Mesendoderm (in vitro differentiated cells): Measurements from ENCODE around the gene CARMIL3.

Experiments used
- DNase-seq: peaks from one replicate; pipeline ENCODE4 v3.0.0; 2013
- H2AK5ac ChIP-seq: 2 replicates; pipeline ENCODE4 v1.6.1; 2013; ENCODE audit warnings: low read length, inconsistent platforms
- H2BK120ac ChIP-seq: 2 replicates; pipeline ENCODE4 v1.6.1; 2013; ENCODE audit warnings: low read depth, mild to moderate bottlenecking, low read length, moderate library complexity, mixed read lengths
- H2BK15ac ChIP-seq: replicated peaks from 2 replicates; pipeline ENCODE4 v1.6.1; 2013; ENCODE audit warnings: low read depth, mild to moderate bottlenecking, moderate library complexity
- H2BK5ac ChIP-seq: 2 replicates; pipeline ENCODE4 v1.6.1; 2013; ENCODE audit warnings: low read length, inconsistent platforms
- H3K18ac ChIP-seq: 2 replicates; pipeline ENCODE4 v1.6.1; 2013; ENCODE audit warnings: mild to moderate bottlenecking, low read length, mixed read lengths
- H3K23ac ChIP-seq: one replicate; pipeline ENCODE4 v1.6.1; 2013; ENCODE audit warnings: low read length
- H3K27ac ChIP-seq: 2 replicates; pipeline ENCODE4 v1.5.1; 2013; ENCODE audit warnings: low read depth, mild to moderate bottlenecking, inconsistent platforms, low read length, moderate library complexity
- H3K27me3 ChIP-seq: 2 replicates; pipeline ENCODE4 v1.6.1; 2013; ENCODE audit warnings: low read length, control low read depth, mild to moderate bottlenecking, inconsistent platforms; ENCODE audit not compliant: insufficient read depth, poor library complexity
- H3K36me3 ChIP-seq: 2 replicates; pipeline ENCODE4 v1.6.1; 2013; ENCODE audit warnings: low read length, inconsistent platforms; ENCODE audit not compliant: control insufficient read depth, insufficient read depth
- H3K4ac ChIP-seq: one replicate; pipeline ENCODE4 v1.6.1; 2013; ENCODE audit warnings: low read depth, mild to moderate bottlenecking, low read length, moderate library complexity
- H3K4me1 ChIP-seq: 2 replicates; pipeline ENCODE4 v1.6.1; 2013; ENCODE audit warnings: low read depth, low read length, inconsistent platforms; ENCODE audit not compliant: control insufficient read depth
- H3K4me2 ChIP-seq: 2 replicates; pipeline ENCODE4 v1.6.1; 2013; ENCODE audit warnings: low read length
- H3K4me3 ChIP-seq: 2 replicates; pipeline ENCODE4 v1.5.1; 2013; ENCODE audit warnings: mild to moderate bottlenecking, low read length
- H3K56ac ChIP-seq: one replicate; pipeline ENCODE4 v1.6.1; 2013; ENCODE audit warnings: low read length
- H3K79me1 ChIP-seq: 2 replicates; pipeline ENCODE4 v1.6.1; 2013; ENCODE audit warnings: low read length, inconsistent platforms
- H3K79me2 ChIP-seq: 2 replicates; pipeline ENCODE4 v1.6.1; 2013; ENCODE audit warnings: mild to moderate bottlenecking, low read length; ENCODE audit not compliant: control insufficient read depth, insufficient read depth
- H3K9ac ChIP-seq: 2 replicates; pipeline ENCODE4 v1.6.1; 2013; ENCODE audit warnings: low read length, inconsistent platforms
- H4K5ac ChIP-seq: one replicate; pipeline ENCODE4 v1.6.1; 2013; ENCODE audit warnings: low read length
- H4K8ac ChIP-seq: one replicate; pipeline ENCODE4 v1.6.1; 2013; ENCODE audit warnings: low read depth, mild to moderate bottlenecking, control low read depth, low read length, moderate library complexity
- WGBS: extraction: QIAGEN DNeasy Blood & Tissue Kit; methylation state at CpG from one replicate; pipeline ENCODE4 v1.1.7; 2013; ENCODE audit warnings: low lambda C conversion rate, missing lambda C conversion rate; ENCODE audit not compliant: insufficient coverage; ENCODE audit errors: extremely low coverage; 5-methylcytosine and 5-hydroxymethylcytosine counted together

Gene CARMIL3

DNA sequence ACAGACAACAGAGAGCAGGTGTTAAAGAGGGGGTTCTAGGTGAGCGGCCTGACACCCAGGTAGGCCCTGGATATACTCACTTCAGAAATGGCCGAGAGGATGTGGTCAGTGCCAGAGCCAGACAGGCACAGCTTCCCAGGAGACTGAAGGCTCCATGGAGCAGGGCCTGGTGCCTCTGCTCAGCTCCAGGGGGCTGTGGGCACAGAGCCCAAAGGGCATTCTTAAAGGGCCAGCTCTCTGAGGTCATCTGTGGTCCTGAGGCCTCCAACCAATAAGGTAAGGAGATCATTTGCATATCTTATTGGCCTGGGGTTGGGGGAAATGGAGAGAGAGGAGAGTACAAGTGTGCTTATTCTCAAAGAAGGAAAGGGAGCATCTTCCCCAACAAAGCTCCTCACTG is 32.6 kb downstream of the CARMIL3 start:
- Histone ChIP-seq H3K27me3 (no peaks in the 10 kb centered on the region), H3K9ac (no peak overlapping the region), H3K79me2 (no peaks in the 10 kb centered on the region), H3K4ac (no peak overlapping the region), H3K4me2 (no peak overlapping the region), H3K56ac (no peak overlapping the region), H3K23ac (no peak overlapping the region), H3K4me3 (no peak overlapping the region), H2AK5ac (no peak overlapping the region), H3K36me3 (no peaks in the 10 kb centered on the region), H4K5ac (no peak overlapping the region), H3K4me1 (peaks cover 9% of the 10 kb centered on the region), H3K27ac (no peak overlapping the region), H4K8ac (no peak overlapping the region), H3K18ac (no peak overlapping the region), H2BK15ac (no peak overlapping the region), H3K79me1 (no peaks in the 10 kb centered on the region), H2BK5ac (no peak overlapping the region), H2BK120ac (no peak overlapping the region)
- no CpG with 5 or more reads among the region's 2 CpGs for WGBS
- DNase-seq = peak; percentile 31

DNA sequence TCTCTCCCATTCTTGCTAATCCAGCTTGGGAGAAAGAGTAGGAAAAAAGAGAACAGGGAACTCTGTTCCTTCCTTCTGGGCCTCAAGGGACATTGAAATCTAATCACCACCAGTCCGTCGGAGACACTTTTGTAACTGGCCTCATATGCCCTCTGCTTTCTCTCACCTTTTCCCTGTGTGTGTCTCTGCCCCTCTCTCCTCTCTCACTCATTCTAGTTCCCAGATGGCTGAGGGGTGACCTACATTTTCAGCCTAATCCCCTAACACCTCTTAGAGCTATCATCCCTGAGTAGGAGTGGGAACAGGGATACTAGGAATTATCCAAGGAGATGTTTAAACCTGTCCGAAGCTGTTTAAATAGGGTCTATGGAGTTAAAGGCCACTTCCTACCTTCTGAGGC is 33.4 kb downstream of the CARMIL3 start:
- WGBS = no CpG with 5 or more reads among the region's 3 CpGs

DNA sequence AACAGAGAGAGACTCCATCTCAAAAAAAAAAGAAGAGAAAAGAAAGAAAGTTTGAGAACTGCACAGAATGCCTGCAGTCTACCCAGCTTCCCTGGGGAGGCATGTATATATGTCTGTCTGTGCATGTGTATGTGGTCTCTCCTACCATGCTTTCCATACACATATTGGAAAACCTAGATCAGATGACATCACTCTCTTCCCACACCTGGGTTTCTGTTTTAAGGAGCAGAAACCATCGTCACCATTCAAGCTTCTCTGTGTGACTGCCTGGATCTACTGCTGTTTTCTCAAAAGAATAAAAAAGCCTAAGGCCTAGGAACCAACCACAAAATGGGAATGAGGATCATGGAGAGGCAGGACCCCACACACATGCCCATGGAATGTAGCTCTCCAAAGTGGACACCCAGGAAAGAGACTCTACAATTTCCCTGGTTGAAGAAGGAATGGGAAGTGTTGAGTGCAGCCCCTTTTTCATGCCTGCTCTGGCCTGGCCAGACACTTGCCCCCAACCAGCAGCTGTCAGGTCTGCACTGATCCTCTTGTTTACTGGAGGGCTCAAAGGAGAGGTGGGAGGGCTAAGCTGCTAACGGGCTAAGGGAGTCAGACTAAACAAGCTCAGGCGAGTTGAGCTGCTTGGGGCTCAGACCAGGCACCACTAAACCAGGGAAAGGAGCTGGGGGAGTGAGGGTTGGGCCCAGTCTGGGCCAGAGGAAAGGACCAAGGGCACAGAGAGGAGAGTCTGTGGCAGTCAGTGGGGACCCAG is 34.6 kb downstream of the CARMIL3 start:
- Histone ChIP-seq H3K27ac (no peak overlapping the region), H3K4me2 (no peak overlapping the region), H2BK5ac (no peak overlapping the region), H3K79me1 (no peaks in the 10 kb centered on the region), H3K36me3 (no peaks in the 10 kb centered on the region), H3K4me3 (no peak overlapping the region), H3K23ac (no peak overlapping the region), H2BK120ac (no peak overlapping the region), H3K4me1 (peaks cover 7% of the 10 kb centered on the region), H2AK5ac (no peak overlapping the region), H4K5ac (no peak overlapping the region), H3K9ac (no peak overlapping the region), H3K79me2 (no peaks in the 10 kb centered on the region), H3K56ac (no peak overlapping the region), H4K8ac (no peak overlapping the region), H3K18ac (no peak overlapping the region), H3K4ac (no peak overlapping the region), H3K27me3 (no peaks in the 10 kb centered on the region), H2BK15ac (no peak overlapping the region)
- WGBS = no CpG with 5 or more reads among the region's 3 CpGs
- DNase-seq = peak; percentile 13

More for the DNA sequence above, 33.4 kb downstream of the CARMIL3 start:
- Histone ChIP-seq H2BK15ac (no peak overlapping the region), H3K36me3 (no peaks in the 10 kb centered on the region), H3K23ac (no peak overlapping the region), H3K79me2 (no peaks in the 10 kb centered on the region), H3K4ac (no peak overlapping the region), H3K4me1 (peaks cover 9% of the 10 kb centered on the region), H3K79me1 (no peaks in the 10 kb centered on the region), H3K9ac (no peak overlapping the region), H4K8ac (no peak overlapping the region), H3K27ac (no peak overlapping the region), H4K5ac (no peak overlapping the region), H3K27me3 (no peaks in the 10 kb centered on the region), H2BK120ac (no peak overlapping the region), H3K4me3 (no peak overlapping the region), H2BK5ac (no peak overlapping the region), H3K4me2 (no peak overlapping the region), H2AK5ac (no peak overlapping the region), H3K56ac (no peak overlapping the region), H3K18ac (no peak overlapping the region)
- DNase-seq = no peak

DNA sequence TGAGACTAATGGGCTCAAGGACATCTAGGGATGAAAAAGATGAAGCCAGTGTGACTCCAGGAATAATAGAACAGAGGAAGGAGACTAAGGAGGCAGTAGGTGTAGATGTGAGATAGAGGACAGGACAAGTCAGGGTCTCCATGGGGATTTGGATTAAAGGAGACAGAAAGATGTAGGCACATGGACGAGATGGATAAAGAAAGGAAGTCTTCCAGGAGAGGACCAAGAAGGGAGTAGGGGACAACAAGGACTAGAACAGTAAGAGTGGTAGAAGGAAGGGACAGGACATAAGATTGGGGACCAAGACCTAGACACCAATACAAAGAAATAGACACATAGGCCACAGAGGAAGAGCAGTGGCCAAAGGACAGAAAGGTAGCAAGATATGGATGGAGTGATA is 35.2 kb downstream of the CARMIL3 start:
- H3K4ac ChIP-seq = no peak overlapping the region
- H3K36me3 ChIP-seq = no peaks in the 10 kb centered on the region
- H2AK5ac ChIP-seq = no peak overlapping the region
- H3K9ac ChIP-seq = no peak overlapping the region
- peaks cover 4% of the 10 kb centered on the region for H3K4me1 ChIP-seq
- H3K18ac ChIP-seq = no peak overlapping the region
- no peak overlapping the region for H2BK120ac ChIP-seq
- no peak overlapping the region for H2BK5ac ChIP-seq
- no peak overlapping the region for H3K4me2 ChIP-seq
- H3K23ac ChIP-seq = no peak overlapping the region
- no peak overlapping the region for H3K56ac ChIP-seq
- H3K27ac ChIP-seq = no peak overlapping the region
- no peak overlapping the region for H3K4me3 ChIP-seq
- no peak overlapping the region for H2BK15ac ChIP-seq
- H3K79me1 ChIP-seq = no peaks in the 10 kb centered on the region
- DNase-seq = no peak
- H3K27me3 ChIP-seq = no peaks in the 10 kb centered on the region
- WGBS = no CpG with 5 or more reads among the region's 1 CpG
- no peaks in the 10 kb centered on the region for H3K79me2 ChIP-seq
- H4K8ac ChIP-seq = no peak overlapping the region
- H4K5ac ChIP-seq = no peak overlapping the region

- Histone ChIP-seq H3K4me1 (no peaks in the 10 kb centered on the region), H3K36me3 (no peaks in the 10 kb centered on the region), H3K27me3 (no peaks in the 10 kb centered on the region), H3K27ac (no peak overlapping the region), H4K5ac (no peak overlapping the region), H3K18ac (no peak overlapping the region), H3K23ac (no peak overlapping the region), H3K56ac (no peak overlapping the region), H2BK120ac (no peak overlapping the region), H3K79me1 (no peaks in the 10 kb centered on the region), H4K8ac (no peak overlapping the region), H3K79me2 (no peaks in the 10 kb centered on the region), H2BK15ac (no peak overlapping the region), H3K4ac (no peak overlapping the region), H3K4me2 (no peak overlapping the region), H3K9ac (no peak overlapping the region), H3K4me3 (no peak overlapping the region), H2BK5ac (no peak overlapping the region), H2AK5ac (no peak overlapping the region)
- no peak for DNase-seq
- WGBS = no CpG with 5 or more reads among the region's 2 CpGs
These were observed 36.3 kb downstream of the CARMIL3 start for GRCh38 chr14:24088095-24088494.

DNA sequence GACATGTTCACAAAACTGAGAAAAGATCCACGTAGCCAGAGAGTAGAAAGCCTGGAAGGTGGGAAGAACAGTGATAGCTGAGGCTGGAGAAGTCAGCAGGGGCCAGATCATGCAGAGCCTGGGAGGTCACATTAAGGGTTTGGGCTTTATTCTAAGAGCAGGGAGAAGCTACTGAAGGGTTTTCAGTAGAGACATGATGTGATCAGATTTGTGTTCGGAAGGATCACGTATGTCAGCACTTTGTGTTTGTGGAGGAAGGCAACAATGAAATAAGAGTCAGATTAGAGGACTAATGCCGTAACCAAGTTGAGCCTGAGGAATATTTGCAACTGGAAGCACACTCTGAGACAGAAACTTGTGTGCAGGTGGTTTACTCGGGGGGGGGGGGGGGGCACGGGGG is 38.1 kb downstream of the CARMIL3 start:
- H3K79me2 ChIP-seq = peaks cover 6% of the 10 kb centered on the region
- no CpG with 5 or more reads among the region's 6 CpGs for WGBS
- H2AK5ac ChIP-seq = no peak overlapping the region
- H3K36me3 ChIP-seq = no peaks in the 10 kb centered on the region
- H2BK120ac ChIP-seq = no peak overlapping the region
- H2BK15ac ChIP-seq = no peak overlapping the region
- H3K56ac ChIP-seq = no peak overlapping the region
- no peak overlapping the region for H2BK5ac ChIP-seq
- no peak overlapping the region for H4K8ac ChIP-seq
- no peak overlapping the region for H3K4me2 ChIP-seq
- peaks cover 3% of the 10 kb centered on the region for H3K4me1 ChIP-seq
- H4K5ac ChIP-seq = no peak overlapping the region
- H3K18ac ChIP-seq = no peak overlapping the region
- H3K9ac ChIP-seq = no peak overlapping the region
- H3K27ac ChIP-seq = no peak overlapping the region
- peaks cover 2% of the 10 kb centered on the region for H3K79me1 ChIP-seq
- no peak overlapping the region for H3K23ac ChIP-seq
- no peak overlapping the region for H3K4me3 ChIP-seq
- DNase-seq = no peak
- no peak overlapping the region for H3K4ac ChIP-seq
- H3K27me3 ChIP-seq = no peaks in the 10 kb centered on the region
